Measurements from ENCODE around the gene CLOCK. TPM values are rescaled to one million over a fixed set of nuclear protein-coding genes. Genes with fewer than 3 reads are reported as not detected.
A peak's percentile ranks its signal among the peaks of the same experiment; 100 is the strongest.

CLOCK gene
- total RNA-seq, 1 donor from 2014 or later = 36.2 TPM

GRCh38 chr4:55545641-55546505 is 836 bp downstream of the CLOCK start:
- intact Hi-C loops (cut with DNase I) = loop anchor here (5.0 kb wide), 5 partner anchors 99 to 306 kb away; partner anchors contain the start of genes EXOC1, SRD5A3 and TMEM165
- DNase-seq (ENCODE audit: missing footprints) (peak; percentile 91), ATAC-seq (peak; percentile 81)

GRCh38 chr4:55545151-55545550 is 1.6 kb downstream of the CLOCK start:
- intact Hi-C loops (cut with DNase I) = loop anchor here (5.0 kb wide), 5 partner anchors 98 to 307 kb away; partner anchors contain the start of genes EXOC1, SRD5A3 and TMEM165
- ATAC-seq (no peak), DNase-seq (ENCODE audit: missing footprints) (no peak)

- intact Hi-C loops (cut with DNase I) = no loop called here
- DNase-seq (ENCODE audit: missing footprints) (no peak), ATAC-seq (no peak)
These were observed 2.9 kb downstream of the CLOCK start for GRCh38 chr4:55543858-55544257.

GRCh38 chr4:55540271-55540670 is 6.4 kb downstream of the CLOCK start:
- DNase-seq (ENCODE audit: missing footprints) (no peak), ATAC-seq (no peak)
- intact Hi-C loops (cut with DNase I) = no loop called here

- ATAC-seq = no peak
- no peak for DNase-seq (ENCODE audit: missing footprints)
- intact Hi-C loops (cut with DNase I) = no loop called here
These were observed 7.1 kb downstream of the CLOCK start for GRCh38 chr4:55539658-55540057.

GRCh38 chr4:55538531-55538930 is 8.2 kb downstream of the CLOCK start:
- ATAC-seq (no peak), DNase-seq (ENCODE audit: missing footprints) (no peak)
- intact Hi-C loops (cut with DNase I) = no loop called here

- DNase-seq (ENCODE audit: missing footprints) (no peak), ATAC-seq (no peak)
- intact Hi-C loops (cut with DNase I) = no loop called here
These were observed 12.4 kb downstream of the CLOCK start for GRCh38 chr4:55534306-55534705.

- intact Hi-C loops (cut with DNase I) = no loop called here
- ATAC-seq (no peak), DNase-seq (ENCODE audit: missing footprints) (no peak)
These were observed 16.0 kb downstream of the CLOCK start for GRCh38 chr4:55530691-55531090.

GRCh38 chr4:55530167-55530566 is 16.5 kb downstream of the CLOCK start:
- ATAC-seq = no peak
- intact Hi-C loops (cut with DNase I) = no loop called here
- no peak for DNase-seq (ENCODE audit: missing footprints)

GRCh38 chr4:55528491-55528890 is 18.2 kb downstream of the CLOCK start:
- ATAC-seq (no peak), DNase-seq (ENCODE audit: missing footprints) (no peak)
- intact Hi-C loops (cut with DNase I) = no loop called here

GRCh38 chr4:55524844-55525571 is 21.7 kb downstream of the CLOCK start:
- DNase-seq (ENCODE audit: missing footprints) (no peak), ATAC-seq (no peak)
- intact Hi-C loops (cut with DNase I) = no loop called here

GRCh38 chr4:55518442-55518841 is 28.3 kb downstream of the CLOCK start:
- intact Hi-C loops (cut with DNase I) = no loop called here
- no peak for ATAC-seq
- no peak for DNase-seq (ENCODE audit: missing footprints)

- intact Hi-C loops (cut with DNase I) = no loop called here
- DNase-seq (ENCODE audit: missing footprints) = no peak
- ATAC-seq = no peak
These were observed 29.0 kb downstream of the CLOCK start for GRCh38 chr4:55517526-55518229.

- no peak for ATAC-seq
- DNase-seq (ENCODE audit: missing footprints) = no peak
- intact Hi-C loops (cut with DNase I) = no loop called here
These were observed 33.7 kb downstream of the CLOCK start for GRCh38 chr4:55512922-55513571.

- intact Hi-C loops (cut with DNase I) = no loop called here
These were observed 34.6 kb downstream of the CLOCK start for GRCh38 chr4:55512077-55512476.

GRCh38 chr4:55510685-55511084 is 36.0 kb downstream of the CLOCK start:
- ATAC-seq (no peak), DNase-seq (ENCODE audit: missing footprints) (no peak)
- intact Hi-C loops (cut with DNase I) = no loop called here

More at GRCh38 chr4:55512077-55512476, 34.6 kb downstream of the CLOCK start:
- no peak for DNase-seq (ENCODE audit: missing footprints)
- no peak for ATAC-seq

GRCh38 chr4:55509266-55509665 is 37.4 kb downstream of the CLOCK start:
- intact Hi-C loops (cut with DNase I) = no loop called here
- no peak for ATAC-seq
- DNase-seq (ENCODE audit: missing footprints) = no peak

GRCh38 chr4:55507612-55508011 is 39.1 kb downstream of the CLOCK start:
- DNase-seq (ENCODE audit: missing footprints) (no peak), ATAC-seq (peak; percentile 60)
- intact Hi-C loops (cut with DNase I) = no loop called here

GRCh38 chr4:55503169-55503568 is 43.5 kb downstream of the CLOCK start:
- intact Hi-C loops (cut with DNase I) = no loop called here
- ATAC-seq = no peak
- DNase-seq (ENCODE audit: missing footprints) = no peak
